Measurements from ENCODE around the gene OSBPL5.

OSBPL5 gene

GRCh38 chr11:3148255-3148989, 16.7 kb downstream of the OSBPL5 start:
- DNase-seq, result no peak

GRCh38 chr11:3147626-3148025, 17.5 kb downstream of the OSBPL5 start:
- no peak for DNase-seq

GRCh38 chr11:3147257-3147619, 17.9 kb downstream of the OSBPL5 start:
- no peak for DNase-seq

GRCh38 chr11:3146612-3147256, 18.4 kb downstream of the OSBPL5 start:
- DNase-seq, result no peak

- no peak for DNase-seq
Observed at GRCh38 chr11:3145206-3145520, 19.9 kb downstream of the OSBPL5 start.

- no peak for DNase-seq
Observed at GRCh38 chr11:3144296-3145205, 20.6 kb downstream of the OSBPL5 start.

- DNase-seq, result no peak
Observed at GRCh38 chr11:3143136-3143880, 21.8 kb downstream of the OSBPL5 start.

GRCh38 chr11:3140291-3140603, 24.9 kb downstream of the OSBPL5 start:
- DNase-seq, result no peak

- DNase-seq, result no peak
Observed at GRCh38 chr11:3139481-3140290, 25.4 kb downstream of the OSBPL5 start.

- no peak for DNase-seq
Observed at GRCh38 chr11:3139086-3139440, 26.0 kb downstream of the OSBPL5 start.

GRCh38 chr11:3138178-3139085, 26.7 kb downstream of the OSBPL5 start:
- DNase-seq, result no peak

- DNase-seq, result no peak
Observed at GRCh38 chr11:3137486-3138177, 27.5 kb downstream of the OSBPL5 start.

- DNase-seq, result no peak
Observed at GRCh38 chr11:3136546-3137455, 28.3 kb downstream of the OSBPL5 start.

- no peak for DNase-seq
Observed at GRCh38 chr11:3135481-3136440, 29.3 kb downstream of the OSBPL5 start.

- no peak for DNase-seq
Observed at GRCh38 chr11:3134651-3135480, 30.2 kb downstream of the OSBPL5 start.

GRCh38 chr11:3134218-3134621, 30.9 kb downstream of the OSBPL5 start:
- DNase-seq, result no peak

Measured in T-helper 1 cell (primary cell).